Left renal pelvis (tissue), 4 donors: ENCODE results near the gene TEAD2. TPM values are rescaled to one million over a fixed set of nuclear protein-coding genes. Genes with fewer than 3 reads are reported as not detected.

Experiments used
- DNase-seq, 4 donors: peaks; one replicate each; pipeline ENCODE4 v3.0.0-alpha.2; 2013; ENCODE audit warnings: low read depth in 4 of 4, low spot score in 3 of 4
- polyA plus RNA-seq, 4 donors: library from polyadenylated mRNA; unstranded; fragments of 120-200 nt; gene quantifications; one replicate each; pipeline ENCODE4 v1.2.1, GENCODE V29; 2013; ENCODE audit not compliant: insufficient read length in 4 of 4

The TEAD2 gene
- polyA plus RNA-seq, 4 donors = 86.5 to 113 (median 104) TPM

GRCh38 chr19:49295208-49295880 is 66.9 kb downstream of the TEAD2 start:
- no peak for DNase-seq

DNA sequence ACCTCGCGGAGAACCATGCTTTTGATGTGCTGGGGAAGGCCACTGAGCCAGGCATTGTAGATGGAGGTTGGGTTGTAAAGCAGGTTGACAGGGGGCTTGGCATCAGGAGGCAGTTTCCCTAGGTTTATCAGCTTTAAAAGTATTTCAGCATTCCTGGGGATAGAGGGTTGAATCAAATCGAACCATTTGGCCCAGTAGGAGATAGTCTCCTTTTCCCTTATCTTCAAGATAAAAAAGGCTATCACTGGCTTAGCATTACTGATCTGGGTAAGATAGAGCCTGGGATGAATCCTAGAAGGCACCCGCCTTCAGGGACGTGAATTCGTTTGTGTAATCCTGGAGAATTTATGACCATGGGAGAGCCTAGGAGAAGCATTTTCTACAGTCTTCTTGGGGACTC is 67.8 kb downstream of the TEAD2 start:
- DNase-seq = no peak

Other genes with a start within 250 kb of the TEAD2 start
- 10 to 100 TPM in 1 of 4 donors, 1 to 10 TPM in 3; 6.4 to 13.3 (median 6.8) TPM for gene LIN7B, start 248.0 kb downstream of the TEAD2 start, polyA plus RNA-seq
- gene C19orf73, start 243.3 kb downstream of the TEAD2 start, polyA plus RNA-seq = 1 to 10 TPM in 2 of 4 donors, under 1 TPM in 2; 0.31 to 1.0 (median 0.70) TPM
- gene PPFIA3, start 242.9 kb downstream of the TEAD2 start, polyA plus RNA-seq = 1 to 10 TPM; 5.0 to 8.3 (median 6.7) TPM
- 10 to 100 TPM; 26.7 to 41.9 (median 30.3) TPM for gene HRC, start 207.0 kb downstream of the TEAD2 start, polyA plus RNA-seq
- gene TRPM4, start 204.6 kb downstream of the TEAD2 start, polyA plus RNA-seq = 10 to 100 TPM; 18.1 to 39.9 (median 28.0) TPM
- 1 to 10 TPM; 1.8 to 5.1 (median 2.6) TPM for gene SLC6A16, start 37.2 kb downstream of the TEAD2 start, polyA plus RNA-seq
- gene CD37, start 27.0 kb downstream of the TEAD2 start, polyA plus RNA-seq = 10 to 100 TPM; 30.2 to 43.6 (median 38.4) TPM
- 1 to 10 TPM; 4.2 to 7.0 (median 5.8) TPM for gene DKKL1, start 1.5 kb upstream of the TEAD2 start, polyA plus RNA-seq
- under 1 TPM in 1 of 4 donors, not detected in 3; 0.32 TPM for gene KASH5, start 25.8 kb upstream of the TEAD2 start, polyA plus RNA-seq
- gene PTH2, start 61.0 kb upstream of the TEAD2 start, polyA plus RNA-seq = not detected
- not detected for gene GFY, start 63.0 kb upstream of the TEAD2 start, polyA plus RNA-seq
- gene SLC17A7, start 79.1 kb upstream of the TEAD2 start, polyA plus RNA-seq = 1 to 10 TPM in 1 of 4 donors, under 1 TPM in 3; 0.29 to 3.2 (median 0.56) TPM
- 100 to 1,000 TPM in 1 of 4 donors, 10 to 100 TPM in 3; 52.5 to 104 (median 82.3) TPM for gene PIH1D1, start 89.4 kb upstream of the TEAD2 start, polyA plus RNA-seq
- gene ALDH16A1, start 90.8 kb upstream of the TEAD2 start, polyA plus RNA-seq = 10 to 100 TPM; 12.2 to 32.1 (median 16.4) TPM
- 1 to 10 TPM; 2.8 to 6.7 (median 4.5) TPM for gene FLT3LG, start 111.8 kb upstream of the TEAD2 start, polyA plus RNA-seq
- 1,000 to 10,000 TPM; 2,432 to 3,072 (median 2,712) TPM for gene RPL13A, start 125.2 kb upstream of the TEAD2 start, polyA plus RNA-seq
- 1,000 to 10,000 TPM; 2,592 to 2,856 (median 2,752) TPM for gene RPS11, start 134.0 kb upstream of the TEAD2 start, polyA plus RNA-seq
- 100 to 1,000 TPM; 214 to 302 (median 275) TPM for gene FCGRT, start 150.2 kb upstream of the TEAD2 start, polyA plus RNA-seq
- 100 to 1,000 TPM in 1 of 4 donors, 10 to 100 TPM in 3; 18.1 to 107 (median 23.4) TPM for gene RCN3, start 165.6 kb upstream of the TEAD2 start, polyA plus RNA-seq
- 10 to 100 TPM; 46.1 to 75.0 (median 57.6) TPM for gene NOSIP, start 218.1 kb upstream of the TEAD2 start, polyA plus RNA-seq
- gene PRRG2, start 218.9 kb upstream of the TEAD2 start, polyA plus RNA-seq = 1 to 10 TPM in 3 of 4 donors, under 1 TPM in 1; 0.52 to 7.5 (median 6.4) TPM
- gene PRR12, start 228.8 kb upstream of the TEAD2 start, polyA plus RNA-seq = 10 to 100 TPM; 15.4 to 31.1 (median 20.3) TPM